Measurements from ENCODE around the gene TRIM72.
A peak's percentile ranks its signal among the peaks of the same experiment; 100 is the strongest.

The TRIM72 gene

DNA sequence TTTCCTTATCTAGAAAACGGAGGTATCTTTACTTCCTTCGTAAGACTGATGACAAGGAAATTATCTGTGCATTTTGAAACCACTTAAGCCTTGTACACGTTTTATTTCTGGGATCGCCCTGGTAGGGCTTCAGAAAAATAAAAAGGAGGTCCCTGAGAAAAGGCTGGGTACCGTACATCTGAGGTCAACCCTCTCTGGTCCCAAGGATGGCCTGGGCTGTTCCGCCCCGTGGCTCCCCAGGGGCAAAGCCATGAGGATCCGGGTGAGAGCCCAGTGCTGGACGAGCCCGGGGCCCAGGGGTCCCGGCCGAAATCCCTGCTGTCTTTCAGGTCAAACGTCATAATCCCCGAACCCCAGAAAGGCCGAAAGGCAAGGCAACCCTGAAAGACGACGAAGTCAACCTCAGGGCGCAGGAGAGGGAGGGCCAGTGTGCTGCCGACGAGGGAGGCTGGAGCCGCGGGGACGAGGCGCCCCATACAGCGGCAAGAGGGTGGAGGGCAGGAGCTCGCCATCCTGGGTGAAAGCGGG lies 34.6 kb upstream of the TRIM72 start:
- TF ChIP-seq TAF1 (IDR thresholded peaks at IDR 0.05; ENCODE audit: borderline replicate concordance, insufficient read depth, low read length) (no peak), FOXP2 (optimal IDR thresholded peaks at IDR 0.05; ENCODE audit: borderline replicate concordance, extremely low read depth, extremely low read length, insufficient read depth) (no peak), POLR2AphosphoS5 (IDR thresholded peaks at IDR 0.05; ENCODE audit: low read depth, low read length) (no peak), SIN3A (IDR thresholded peaks at IDR 0.05; ENCODE audit: borderline replicate concordance, insufficient read depth, low read length) (no peak)
- TF ChIP-seq, protein P1, sequence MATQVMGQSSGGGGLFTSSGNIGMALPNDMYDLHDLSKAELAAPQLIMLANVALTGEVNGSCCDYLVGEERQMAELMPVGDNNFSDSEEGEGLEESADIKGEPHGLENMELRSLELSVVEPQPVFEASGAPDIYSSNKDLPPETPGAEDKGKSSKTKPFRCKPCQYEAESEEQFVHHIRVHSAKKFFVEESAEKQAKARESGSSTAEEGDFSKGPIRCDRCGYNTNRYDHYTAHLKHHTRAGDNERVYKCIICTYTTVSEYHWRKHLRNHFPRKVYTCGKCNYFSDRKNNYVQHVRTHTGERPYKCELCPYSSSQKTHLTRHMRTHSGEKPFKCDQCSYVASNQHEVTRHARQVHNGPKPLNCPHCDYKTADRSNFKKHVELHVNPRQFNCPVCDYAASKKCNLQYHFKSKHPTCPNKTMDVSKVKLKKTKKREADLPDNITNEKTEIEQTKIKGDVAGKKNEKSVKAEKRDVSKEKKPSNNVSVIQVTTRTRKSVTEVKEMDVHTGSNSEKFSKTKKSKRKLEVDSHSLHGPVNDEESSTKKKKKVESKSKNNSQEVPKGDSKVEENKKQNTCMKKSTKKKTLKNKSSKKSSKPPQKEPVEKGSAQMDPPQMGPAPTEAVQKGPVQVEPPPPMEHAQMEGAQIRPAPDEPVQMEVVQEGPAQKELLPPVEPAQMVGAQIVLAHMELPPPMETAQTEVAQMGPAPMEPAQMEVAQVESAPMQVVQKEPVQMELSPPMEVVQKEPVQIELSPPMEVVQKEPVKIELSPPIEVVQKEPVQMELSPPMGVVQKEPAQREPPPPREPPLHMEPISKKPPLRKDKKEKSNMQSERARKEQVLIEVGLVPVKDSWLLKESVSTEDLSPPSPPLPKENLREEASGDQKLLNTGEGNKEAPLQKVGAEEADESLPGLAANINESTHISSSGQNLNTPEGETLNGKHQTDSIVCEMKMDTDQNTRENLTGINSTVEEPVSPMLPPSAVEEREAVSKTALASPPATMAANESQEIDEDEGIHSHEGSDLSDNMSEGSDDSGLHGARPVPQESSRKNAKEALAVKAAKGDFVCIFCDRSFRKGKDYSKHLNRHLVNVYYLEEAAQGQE (IDR thresholded peaks at IDR 0.05; ENCODE audit: insufficient read depth in 1 of 2, low read depth in 2 of 2, low read length in 2 of 2): no peak

- TF ChIP-seq, protein P1 (IDR thresholded peaks at IDR 0.05; ENCODE audit: insufficient read depth in 1 of 2, low read depth in 2 of 2, low read length in 2 of 2): peak; percentile 68 to 72; a peak in 3 of 4 replicates
- peak; percentile 41 for TF ChIP-seq FOXP2 (optimal IDR thresholded peaks at IDR 0.05; ENCODE audit: borderline replicate concordance, extremely low read depth, extremely low read length, insufficient read depth)
- TF ChIP-seq POLR2AphosphoS5 (IDR thresholded peaks at IDR 0.05; ENCODE audit: low read depth, low read length): peak; percentile 100
- no peak; the same call in 1 of the 2 replicates for TF ChIP-seq SIN3A (IDR thresholded peaks at IDR 0.05; ENCODE audit: borderline replicate concordance, insufficient read depth, low read length)
- peak; percentile 99 for TF ChIP-seq TAF1 (IDR thresholded peaks at IDR 0.05; ENCODE audit: borderline replicate concordance, insufficient read depth, low read length)
Measured at GRCh38 chr16:31179747-31180459, 34.0 kb upstream of the TRIM72 start, which contains the start of gene FUS. Gene FUS (plus strand): TSS chr16:31180139. CDS start chr16:31180215, 76 bp downstream.

DNA sequence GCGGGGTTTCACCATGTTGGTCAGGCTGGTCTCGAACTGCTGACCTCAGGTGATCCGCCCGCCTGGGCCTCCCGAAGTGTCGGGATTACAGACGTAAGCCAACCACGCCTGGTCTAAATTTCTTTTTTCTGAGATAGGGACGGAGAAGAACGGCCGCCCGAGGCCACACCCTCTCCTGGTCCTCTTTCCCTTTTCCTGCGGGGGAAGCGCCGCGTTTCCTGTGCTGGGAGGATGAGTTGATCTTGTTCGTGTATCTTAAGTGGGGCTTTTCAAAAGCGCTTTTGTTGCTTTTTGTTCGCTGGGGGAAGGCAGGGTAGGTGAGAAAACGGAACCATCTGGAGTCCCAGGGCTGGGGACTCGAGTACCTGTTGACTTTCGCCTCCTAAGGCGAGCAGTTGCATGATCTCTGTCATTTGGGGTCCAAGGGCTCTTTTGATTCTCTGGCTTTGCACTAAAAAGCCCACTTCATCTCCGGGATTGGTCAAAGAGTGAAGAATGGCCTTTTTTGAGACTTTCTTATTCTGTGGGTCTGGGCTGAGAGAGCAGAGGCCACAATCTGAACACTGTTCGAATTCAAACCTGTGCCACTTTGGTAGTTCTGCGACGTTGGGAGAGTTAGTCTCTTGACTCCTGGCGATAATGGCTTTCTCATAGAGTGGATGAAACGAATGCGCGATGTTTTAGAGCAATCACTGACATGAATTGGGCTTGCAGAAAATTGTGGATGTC lies 32.7 kb upstream of the TRIM72 start:
- TF ChIP-seq, protein P1 (IDR thresholded peaks at IDR 0.05; ENCODE audit: insufficient read depth in 1 of 2, low read depth in 2 of 2, low read length in 2 of 2): no peak
- peak; percentile 40; the same call in 1 of the 2 replicates for TF ChIP-seq SIN3A (IDR thresholded peaks at IDR 0.05; ENCODE audit: borderline replicate concordance, insufficient read depth, low read length)

DNA sequence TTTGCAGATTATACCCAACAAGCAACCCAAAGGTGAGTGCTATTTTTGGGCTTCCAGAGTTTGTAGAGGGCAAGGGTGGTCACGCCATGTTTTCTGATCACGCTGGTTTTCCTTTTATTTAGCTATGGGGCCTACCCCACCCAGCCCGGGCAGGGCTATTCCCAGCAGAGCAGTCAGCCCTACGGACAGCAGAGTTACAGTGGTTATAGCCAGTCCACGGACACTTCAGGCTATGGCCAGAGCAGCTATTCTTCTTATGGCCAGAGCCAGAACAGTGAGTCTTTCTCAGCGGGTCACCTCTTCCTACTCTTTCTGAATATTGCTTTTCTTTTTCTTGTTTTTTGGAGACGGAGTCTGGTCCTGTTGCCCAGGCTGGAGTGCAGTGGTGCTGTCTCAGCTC lies 31.5 kb upstream of the TRIM72 start:
- TF ChIP-seq, protein P1 (IDR thresholded peaks at IDR 0.05; ENCODE audit: insufficient read depth in 1 of 2, low read depth in 2 of 2, low read length in 2 of 2): no peak
- TF ChIP-seq SIN3A (IDR thresholded peaks at IDR 0.05; ENCODE audit: borderline replicate concordance, insufficient read depth, low read length) (no peak), POLR2AphosphoS5 (IDR thresholded peaks at IDR 0.05; ENCODE audit: low read depth, low read length) (no peak), FOXP2 (optimal IDR thresholded peaks at IDR 0.05; ENCODE audit: borderline replicate concordance, extremely low read depth, extremely low read length, insufficient read depth) (no peak), TAF1 (IDR thresholded peaks at IDR 0.05; ENCODE audit: borderline replicate concordance, insufficient read depth, low read length) (no peak)

Measured in PFSK-1 (cell line).